Hindlimb muscle (tissue), 1 donor: ENCODE data around the gene DYNC1H1. TPM values are rescaled to one million over a fixed set of nuclear protein-coding genes. Genes with fewer than 3 reads are reported as not detected.
A peak's percentile ranks its signal among the peaks of the same experiment; 100 is the strongest.

Experiments used
- DNase-seq: peaks from one replicate; pipeline ENCODE4 v3.0.0-alpha.2; 2013
- polyA plus RNA-seq: library from polyadenylated mRNA; unstranded; fragments of 120-200 nt; gene quantifications from one replicate; pipeline ENCODE4 v1.2.1, GENCODE V29; 2013; ENCODE audit not compliant: insufficient read length

The DYNC1H1 gene
- 274 TPM for polyA plus RNA-seq

DNA sequence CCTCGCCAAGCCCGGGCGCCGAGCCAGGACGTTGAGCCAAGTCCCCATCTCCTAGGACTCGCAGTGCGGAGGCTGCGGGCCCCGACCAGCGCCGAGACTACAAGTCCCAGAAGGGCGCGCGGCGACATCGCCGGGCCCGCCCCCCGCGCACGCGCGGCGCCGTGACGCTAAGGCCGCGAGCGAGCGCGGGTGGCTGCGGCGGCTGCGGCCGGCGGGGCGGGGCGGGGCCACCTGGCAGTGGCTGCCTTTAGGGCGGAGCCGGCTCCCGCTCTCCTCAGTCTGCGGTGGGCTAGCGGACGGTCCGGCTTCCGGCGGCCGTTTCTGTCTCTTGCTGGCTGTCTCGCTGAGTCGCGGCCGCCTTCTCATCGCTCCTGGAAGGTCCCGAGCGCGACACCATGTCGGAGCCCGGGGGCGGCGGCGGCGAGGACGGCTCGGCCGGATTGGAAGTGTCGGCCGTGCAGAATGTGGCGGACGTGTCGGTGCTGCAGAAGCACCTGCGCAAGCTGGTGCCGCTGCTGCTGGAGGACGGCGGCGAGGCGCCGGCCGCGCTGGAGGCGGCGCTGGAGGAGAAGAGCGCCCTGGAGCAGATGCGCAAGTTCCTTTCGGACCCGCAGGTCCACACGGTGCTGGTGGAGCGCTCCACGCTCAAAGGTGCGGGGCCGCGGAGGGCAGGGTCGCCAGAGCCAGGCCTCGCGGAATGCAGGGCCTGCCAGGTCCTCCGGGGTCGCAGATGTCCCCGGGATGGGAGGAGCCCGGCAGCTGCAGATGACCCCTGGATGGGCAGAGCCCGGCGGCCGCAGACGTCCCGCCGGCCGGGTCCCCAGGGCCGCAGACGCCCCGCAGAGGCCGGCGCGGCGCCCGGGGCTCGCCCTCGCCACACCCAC is at the start of gene DYNC1H1:
Gene DYNC1H1, plus strand, starts transcription at position 277 of the 884 bp plus-strand sequence. Its CDS starts 119 bp downstream, at position 396.
- peak; percentile 97 for DNase-seq

DNA sequence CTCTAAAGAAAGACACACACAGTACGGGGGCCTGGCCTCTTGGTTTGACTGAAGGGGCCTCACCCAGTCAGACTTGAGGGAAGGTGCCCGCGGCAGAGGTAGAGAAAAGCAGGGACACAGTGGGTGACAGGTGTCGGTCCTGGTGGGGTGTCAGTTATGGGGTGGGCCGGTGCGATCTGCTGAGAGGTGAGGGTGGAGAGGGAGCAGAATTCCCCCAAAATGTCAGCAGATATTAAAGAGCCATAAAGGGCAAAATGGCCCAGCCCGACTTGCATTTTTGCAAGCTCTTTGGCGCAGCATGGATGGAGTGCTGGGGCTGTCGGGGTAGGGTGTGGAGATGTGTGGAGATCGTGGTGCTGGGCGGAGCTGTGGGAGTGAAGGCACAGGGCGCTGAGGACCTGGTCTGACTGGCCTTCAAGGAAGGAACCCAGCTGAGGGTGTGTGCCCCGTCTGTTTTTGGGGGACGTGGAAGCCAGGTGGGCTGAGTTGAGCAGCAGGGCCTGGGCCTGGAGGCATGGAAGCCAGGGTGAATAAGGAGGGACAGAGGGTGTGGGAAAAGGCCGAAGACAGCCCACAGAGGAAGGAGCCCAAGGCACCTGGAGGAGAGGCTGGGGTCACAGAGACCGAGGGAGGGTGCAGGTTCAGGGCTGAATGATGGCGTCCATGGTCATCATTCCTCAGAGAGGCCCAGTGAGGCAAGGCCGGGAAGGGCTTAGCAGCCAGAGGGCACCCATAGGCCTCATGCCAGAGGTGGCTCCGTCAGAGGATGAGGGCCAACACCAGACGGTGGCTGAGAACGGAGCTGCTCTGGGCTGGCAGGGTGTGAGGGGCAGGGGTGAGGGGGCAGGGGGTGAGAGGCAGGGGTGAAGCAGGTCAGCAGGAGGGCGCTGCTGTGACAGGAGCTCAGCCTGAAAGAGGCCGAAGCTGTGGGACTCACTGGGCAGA is 48.2 kb upstream of the DYNC1H1 start:
- no peak for DNase-seq

DNA sequence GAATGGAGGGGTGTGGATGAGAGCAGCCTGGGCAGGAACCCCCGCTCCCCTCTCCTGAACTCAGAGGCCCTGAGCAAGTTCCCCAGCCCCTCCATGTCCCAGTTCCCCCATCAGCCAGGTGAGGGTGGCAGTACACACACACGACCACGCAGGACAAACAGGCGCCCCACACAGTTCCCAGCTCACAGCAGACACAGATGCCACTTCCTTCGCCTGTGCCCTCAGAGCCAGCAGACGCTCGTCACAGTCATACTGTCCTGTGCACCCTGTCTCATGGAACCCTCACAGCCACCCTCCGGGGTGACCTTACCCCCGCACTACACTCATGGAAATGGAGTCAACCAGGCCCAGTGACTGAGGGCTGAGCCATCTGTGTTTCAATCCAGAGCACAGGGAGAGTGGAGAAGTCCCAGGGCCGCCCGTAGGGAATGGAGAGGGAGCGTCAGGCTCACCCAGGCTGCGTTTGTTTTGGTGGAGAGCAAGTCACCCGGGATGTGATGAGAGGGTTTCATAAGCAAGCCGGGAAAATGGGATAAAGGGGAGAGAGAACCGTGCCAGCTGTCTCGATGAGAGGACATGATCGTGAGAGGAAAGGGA is 47.5 kb upstream of the DYNC1H1 start:
- DNase-seq = no peak

DNA sequence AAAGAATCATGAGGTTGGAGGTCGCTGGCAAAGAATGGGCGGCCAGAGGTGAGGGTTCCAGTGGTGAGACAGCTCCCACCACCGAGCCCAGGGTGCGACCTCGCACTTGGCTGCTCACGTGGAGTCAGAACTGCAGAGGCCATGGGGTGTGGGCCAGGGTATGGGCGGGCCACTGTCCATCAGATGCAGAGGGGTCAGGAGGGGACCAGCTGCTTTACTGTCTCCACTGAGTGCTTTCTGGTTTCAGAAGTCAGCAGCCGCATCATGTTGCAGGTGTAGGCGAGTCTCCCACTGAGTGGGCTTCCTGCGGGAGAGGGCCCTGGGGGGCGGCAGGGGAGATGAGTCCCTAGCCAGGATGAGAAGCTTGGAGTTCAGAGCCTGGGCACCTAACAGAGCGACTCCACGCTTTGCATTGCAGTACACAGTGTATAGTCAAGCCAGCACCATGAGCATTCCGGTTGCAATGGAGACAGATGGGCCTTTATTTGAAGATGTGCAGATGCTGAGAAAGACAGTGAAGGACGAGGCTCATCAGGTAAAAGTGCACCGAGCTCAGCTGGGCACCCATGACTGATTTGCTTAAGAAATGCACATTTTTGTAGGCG is 46.9 kb upstream of the DYNC1H1 start:
- no peak for DNase-seq

DNA sequence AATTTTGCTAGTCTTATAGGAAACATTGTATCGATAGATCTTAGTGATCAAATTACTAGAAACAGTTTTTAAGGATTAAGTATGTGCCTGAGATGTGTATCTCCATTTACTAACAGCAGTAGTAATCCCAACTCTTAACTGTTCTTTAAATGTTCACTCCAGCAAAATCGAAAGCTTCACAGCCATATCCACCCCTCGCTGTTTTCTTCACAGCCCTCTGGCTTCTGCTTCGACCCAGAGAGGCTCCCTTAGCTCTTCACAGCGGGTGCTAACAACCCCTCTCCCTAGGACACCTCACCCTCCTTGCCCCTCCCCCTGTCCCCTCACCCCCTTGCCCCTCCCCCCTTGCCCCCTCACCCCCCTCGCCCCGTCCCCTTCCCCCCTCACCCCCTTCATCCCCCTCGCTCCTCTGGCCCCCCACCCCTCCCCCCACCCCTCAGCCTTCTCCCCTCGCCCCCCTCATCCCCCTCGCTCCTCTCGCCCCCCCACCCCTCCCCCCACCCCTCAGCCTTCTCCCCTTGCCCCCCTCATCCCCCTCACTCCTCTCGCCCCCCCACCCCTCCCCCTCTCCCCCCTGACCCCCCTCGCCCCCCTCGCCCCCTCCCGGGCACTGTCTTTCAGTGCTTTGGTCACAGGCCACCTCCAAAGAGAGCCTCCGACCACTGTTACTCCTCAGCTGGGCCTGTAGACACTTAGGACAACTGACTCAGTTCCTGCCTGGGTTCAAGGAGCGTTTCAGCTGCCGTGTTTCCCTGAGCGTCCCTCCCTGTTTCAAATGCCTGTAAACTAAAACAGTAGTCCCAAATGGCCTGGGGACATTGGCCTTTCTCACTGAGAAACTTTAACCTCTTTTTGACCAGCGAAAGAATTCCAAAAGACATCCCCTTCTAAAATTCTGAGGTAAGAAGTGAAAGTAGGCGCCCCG is 46.0 kb upstream of the DYNC1H1 start:
- no peak for DNase-seq

DNA sequence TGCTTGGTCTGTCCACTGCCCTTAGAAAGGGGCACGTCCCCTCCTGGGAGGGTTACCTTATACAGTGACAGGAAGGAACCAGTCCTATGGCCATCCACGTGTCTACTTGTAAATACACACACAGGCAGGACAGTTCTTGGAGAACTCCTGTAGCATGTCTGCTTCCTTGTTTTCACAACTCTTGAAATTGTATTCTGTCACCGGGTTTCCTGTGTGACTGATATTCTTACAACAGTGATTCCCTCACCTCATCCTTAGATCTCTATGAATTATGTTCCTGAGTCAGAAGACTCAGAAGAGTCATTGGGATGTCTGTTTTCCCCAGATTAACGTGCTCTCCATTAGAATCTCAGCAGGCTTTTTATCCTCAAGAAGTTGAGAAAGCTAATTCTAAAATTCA is 44.1 kb upstream of the DYNC1H1 start:
- no peak for DNase-seq

DNA sequence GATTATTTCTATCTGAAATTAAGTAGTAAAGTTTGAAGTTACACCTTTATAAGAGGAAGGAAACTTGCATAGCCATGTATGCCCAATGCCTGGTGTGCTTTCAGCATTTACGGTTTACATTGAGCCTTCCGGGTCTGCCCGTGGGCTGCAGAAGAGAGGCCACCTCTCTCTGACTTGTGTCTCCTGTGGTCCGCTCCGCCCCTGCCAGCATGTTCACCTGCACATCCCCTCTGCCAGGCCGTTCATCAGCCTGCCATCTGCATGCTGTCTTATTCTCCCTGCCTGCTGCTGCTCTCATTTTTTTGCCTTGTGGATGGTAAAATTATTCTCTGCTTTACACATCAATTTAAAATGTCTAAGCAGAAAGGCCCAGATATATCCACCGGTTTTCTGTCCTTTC is 41.5 kb upstream of the DYNC1H1 start:
- no peak for DNase-seq

DNA sequence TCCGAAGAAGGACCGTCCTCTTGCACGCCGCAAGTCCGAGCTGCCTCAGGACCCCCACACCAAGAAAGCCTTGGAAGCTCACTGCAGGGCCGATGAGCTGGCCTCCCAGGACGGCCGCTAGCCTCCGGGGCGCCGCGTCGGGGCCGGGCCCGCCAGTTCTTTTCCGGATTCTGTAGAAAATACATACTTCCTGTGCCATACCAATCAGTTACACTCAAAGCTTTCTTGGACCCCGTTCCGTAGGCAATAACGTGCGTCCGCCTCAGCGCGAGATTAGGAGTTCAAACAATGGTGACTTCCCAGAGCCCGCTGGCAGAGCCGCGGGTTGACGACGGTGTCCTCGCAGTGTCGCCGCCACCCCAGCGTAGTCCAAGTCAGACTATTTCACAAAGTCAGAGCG is 39.2 kb upstream of the DYNC1H1 start:
- DNase-seq = no peak

DNA sequence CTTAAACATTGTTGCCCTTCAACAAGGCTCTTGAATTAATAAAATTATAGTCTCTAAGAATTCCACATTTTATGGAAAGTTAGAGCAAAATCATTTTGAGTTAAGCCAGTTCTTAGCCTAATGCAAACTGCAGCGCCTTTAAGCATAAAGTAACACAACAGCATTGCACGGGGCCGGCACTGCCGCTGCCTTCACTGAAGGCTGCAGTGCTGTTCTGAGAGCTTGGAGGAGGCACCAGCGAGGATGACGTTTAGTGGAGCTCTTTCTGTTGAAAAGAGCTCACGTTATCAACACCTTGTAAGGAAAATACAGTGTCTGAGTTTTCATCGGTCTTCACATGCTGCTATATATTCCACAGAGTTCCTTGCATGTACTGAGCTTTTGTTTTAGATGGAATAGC is 38.3 kb upstream of the DYNC1H1 start:
- DNase-seq = no peak

DNA sequence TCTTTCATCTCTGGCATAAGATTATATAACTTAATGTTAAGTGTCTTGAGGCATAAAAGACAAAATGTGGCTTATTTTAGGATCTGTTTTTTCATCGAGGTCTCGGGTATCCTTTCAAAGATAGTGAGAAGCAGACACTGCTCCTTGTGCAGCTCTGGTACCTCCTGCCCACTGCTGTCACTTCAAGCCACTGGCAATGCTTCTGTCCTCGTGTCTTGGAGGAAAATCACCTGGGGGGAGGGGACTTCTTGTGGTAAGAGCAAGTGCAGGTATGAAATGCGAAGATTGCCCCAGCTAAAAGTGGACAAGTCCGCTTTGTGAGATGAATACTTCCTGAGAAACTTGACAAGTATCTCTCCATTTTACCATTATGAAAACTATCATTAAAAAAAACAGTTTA is 37.8 kb upstream of the DYNC1H1 start:
- DNase-seq = no peak

DNA sequence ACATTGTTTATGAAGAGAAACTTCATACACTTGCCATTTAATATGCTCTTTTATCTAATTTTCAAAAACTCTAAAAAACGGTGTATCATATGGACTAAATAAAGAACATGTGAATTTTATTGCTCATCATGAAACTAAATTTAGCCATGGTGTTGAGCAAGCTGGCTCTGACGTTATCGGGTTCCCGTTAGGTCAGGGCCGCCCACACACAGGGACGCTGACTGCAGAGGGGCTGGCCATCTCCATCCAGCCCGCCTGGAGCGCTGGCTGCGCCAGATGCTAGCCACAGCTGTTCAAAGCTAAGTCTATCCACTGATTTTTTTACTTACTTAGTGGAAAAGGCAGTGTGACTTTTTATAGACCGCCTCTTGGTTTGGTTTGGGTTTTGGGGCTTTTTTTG is 36.5 kb upstream of the DYNC1H1 start:
- peak; percentile 89 for DNase-seq

DNA sequence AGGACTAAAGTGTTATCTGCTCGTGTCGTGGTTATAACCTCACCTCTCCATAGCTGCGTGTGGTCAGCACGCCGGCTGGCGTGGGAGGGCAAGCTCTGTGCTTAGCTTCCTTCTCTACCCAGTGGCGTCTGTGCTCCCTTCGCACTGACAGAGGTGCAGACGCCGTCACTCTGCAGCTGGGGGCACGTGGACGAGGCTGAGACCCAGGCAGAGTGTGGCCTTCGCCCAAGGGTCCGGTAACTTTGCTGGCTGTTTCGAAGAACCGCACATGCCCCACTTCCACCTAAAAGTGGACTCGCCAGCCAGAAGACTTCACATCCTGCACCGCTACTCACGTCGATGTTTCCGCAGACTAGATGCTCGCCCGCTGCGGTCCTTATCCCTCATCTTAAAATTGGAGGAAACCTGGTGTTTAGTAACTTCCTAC is 35.9 kb upstream of the DYNC1H1 start:
- no peak for DNase-seq

DNA sequence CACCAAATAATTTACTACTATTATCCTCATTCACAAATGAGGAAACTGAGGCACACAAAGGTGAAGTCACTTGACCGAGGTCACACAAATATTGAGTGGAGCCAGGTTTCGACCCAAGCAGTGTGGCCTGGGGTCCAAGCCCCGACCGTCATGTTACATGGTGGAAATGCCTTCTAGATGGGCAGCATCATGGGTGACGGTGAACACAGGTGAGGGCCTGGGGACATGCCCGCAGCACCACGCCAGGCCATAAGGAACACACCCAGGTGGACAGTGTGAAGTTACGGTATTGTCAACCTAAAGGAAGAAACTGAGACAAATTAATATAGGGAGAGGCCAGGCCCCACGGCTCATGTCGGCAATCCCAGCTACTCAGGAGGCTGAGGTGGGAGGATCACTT is 35.3 kb upstream of the DYNC1H1 start:
- no peak for DNase-seq

DNA sequence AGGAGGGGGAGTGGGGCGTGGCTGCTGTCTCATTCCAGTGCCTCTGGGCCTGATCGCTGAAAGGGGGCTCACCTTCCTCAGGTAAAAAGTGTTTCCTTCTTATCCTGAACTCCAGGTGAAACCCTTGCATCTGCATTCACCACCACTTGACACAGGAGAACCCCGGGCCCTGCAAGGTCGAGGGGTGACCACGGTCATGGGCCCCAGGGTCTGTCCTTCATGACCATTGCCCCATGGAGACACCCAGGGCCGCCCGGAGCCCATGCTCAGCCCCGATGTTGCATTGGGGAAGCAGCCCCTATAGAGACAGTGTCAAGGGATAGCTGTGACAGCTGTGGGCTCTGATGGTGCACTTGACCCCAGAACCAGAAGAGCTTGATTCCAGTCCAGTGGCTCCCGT is 34.4 kb upstream of the DYNC1H1 start:
- no peak for DNase-seq

DNA sequence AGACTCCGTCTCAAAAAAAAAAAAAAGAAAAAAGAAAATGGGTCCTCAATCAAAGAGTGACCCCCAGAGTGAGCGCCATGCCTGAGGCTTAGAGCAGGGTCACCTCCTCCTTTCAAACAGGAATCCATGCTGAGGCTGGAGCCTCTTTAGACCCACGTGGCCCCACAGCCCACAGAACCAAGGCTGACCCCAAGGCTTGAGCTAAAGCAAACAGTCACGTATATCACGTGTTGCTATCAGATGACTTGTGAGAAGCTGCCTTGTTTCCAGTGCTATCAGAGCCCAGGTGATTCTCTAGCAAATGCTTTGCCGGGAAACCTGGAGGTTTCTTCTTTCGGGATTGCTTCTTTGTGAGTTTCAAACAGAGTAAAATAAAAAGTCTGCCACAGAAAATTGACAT is 31.7 kb upstream of the DYNC1H1 start:
- DNase-seq = no peak

DNA sequence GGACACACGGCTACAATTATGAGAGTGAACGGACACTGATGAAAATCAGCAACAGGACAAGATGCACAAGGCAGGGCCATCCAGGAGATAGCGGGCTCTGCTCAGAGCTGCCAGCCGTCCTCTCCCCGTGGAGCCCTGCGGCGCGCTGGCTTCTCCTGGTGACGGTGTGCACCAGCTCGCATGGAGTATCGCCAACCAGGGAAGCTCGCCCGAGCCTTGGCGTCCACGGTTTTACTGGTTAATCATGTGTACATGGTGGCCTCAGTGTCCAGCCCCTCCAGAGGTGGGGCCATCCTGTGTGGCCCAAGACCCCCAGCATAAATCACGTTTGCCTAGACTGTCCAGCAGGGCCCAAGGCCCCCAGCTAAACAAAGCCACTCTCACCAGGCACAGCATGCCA is 31.2 kb upstream of the DYNC1H1 start:
- no peak for DNase-seq

DNA sequence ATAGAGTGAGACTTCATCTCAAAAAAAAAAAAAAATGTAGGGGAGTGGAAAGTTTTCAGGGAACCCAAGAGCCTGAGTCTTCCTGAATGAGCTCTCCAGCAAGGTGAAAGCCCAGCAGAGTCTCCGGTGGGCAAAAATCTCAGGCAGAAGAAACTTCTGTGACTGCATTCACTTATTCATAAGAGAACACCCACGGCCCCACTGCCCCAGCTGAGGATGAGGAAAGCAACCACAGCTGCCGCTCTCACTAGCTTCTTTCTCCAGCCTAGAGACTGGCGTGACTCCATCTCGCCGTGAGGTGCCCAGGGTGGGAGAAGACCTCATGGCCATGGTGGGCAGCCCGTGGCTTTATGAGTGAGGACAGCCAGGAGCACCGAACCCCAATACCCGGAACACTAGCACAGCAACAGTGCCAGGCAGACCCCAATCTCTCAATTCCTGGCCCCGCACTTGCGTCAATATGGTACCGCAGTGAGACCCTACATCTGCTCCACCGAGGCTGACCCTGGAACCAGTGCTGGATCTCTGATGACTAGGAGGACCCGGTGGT is 29.7 kb upstream of the DYNC1H1 start:
- DNase-seq = no peak

DNA sequence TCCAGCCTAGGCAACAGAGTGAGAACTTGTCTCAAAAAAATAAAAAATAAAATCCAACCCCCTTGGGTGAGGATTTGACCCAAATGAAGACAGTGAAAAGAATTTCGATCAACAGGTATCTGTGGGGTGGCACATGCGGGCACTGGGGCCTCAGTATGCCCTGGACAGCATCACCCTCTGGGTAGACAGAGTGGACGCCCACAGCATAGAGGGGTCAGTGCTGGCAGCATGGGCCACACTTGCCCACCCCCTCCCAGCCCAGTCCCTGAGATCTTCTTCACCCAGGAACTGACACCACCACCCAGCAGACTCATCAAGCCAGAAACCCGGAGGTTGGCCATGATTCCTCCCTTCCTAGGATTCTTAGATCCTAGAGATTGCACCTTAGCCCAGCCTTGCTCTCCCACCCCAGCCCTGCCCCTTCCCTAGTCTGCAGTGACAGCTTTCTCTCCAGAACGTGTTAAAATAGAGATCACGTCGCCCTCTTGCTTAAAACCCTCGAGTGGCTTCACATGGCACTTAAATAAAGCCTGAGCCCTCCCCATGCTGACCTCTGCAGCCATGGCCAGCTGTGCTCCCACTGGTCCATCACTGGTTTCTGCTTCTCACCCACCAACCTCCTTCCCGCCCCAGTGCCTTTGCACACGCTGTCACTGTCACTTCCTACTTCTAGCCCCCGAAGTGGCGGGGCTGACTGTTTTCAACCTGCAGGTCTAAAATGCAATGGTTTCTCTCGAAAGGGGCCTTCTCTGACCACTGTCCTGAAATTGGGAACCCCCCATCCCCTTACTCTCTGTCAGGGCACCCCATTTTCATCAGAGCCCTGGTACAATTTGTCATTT is 26.2 kb upstream of the DYNC1H1 start:
- DNase-seq = no peak

DNA sequence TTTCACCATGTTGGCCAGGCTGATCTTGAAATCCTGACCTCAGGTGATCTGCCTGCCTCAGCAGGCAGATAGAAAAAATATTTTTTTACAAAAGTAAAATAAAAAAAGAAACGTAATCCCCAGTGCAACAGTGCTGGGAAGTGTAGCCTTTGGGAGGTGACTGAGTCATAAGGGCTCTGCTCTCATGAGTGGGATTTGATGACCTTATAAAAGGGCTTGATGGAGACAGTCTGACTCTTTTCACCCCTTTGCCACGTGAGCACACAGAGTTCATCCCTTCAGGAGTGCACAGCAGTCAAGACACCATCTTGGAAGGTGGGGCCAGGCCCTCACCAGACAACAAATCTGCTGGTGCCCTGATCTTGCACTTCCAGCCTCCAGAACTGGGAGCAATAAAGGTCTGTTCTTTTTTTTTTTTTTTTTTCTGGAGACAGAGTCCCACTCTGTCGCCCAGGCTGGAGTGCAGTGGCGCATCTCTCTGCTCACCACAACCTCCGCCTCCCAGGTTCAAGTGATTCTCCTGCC is 24.7 kb upstream of the DYNC1H1 start:
- no peak for DNase-seq

DNA sequence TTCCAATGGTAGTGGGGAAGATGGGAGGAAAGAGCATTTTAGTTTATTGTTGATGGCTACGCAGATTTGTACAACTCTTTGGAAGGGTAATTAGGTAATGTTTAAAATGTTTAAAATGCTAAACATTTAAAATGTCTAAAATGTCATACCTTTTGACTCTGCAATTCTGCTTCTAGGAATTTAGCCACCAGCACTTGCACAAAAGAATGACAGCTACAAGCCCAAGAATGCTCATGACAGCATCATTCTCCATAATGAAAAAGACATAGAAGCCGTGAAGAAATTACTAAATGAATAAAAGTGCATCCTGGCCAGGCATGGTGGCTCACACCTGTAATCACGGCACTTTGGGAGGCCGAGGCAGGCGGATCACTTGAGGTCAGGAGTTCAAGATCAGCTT is 19.9 kb upstream of the DYNC1H1 start:
- no peak for DNase-seq
